Endothelial cell of umbilical vein (primary cell): Measurements from ENCODE around the gene STK17A. TPM values are rescaled to one million over a fixed set of nuclear protein-coding genes. Genes with fewer than 3 reads are reported as not detected.
A peak's percentile ranks its signal among the peaks of the same experiment; 100 is the strongest.

Source experiments
- BruUV-seq: library from RNA; stranded (reverse); fragments of 400-500 nt; replicated peaks from 2 replicates; lab custom pipeline; 2021; lab: Mats Ljungman, UMichigan
- CTCF ChIA-PET: fragments of 300-600, 350-600 bp; sonication (Branson Sonifier 250); formaldehyde crosslinking; loops from one replicate; lab custom pipeline; 2021; ENCODE audit warnings: antibody characterized with exemption, inconsistent platforms; lab: Charles Lee
- POLR2A ChIA-PET: fragments of 300-600, 350-600 bp; sonication (Branson Sonifier 250); formaldehyde crosslinking; loops from one replicate; lab custom pipeline; 2021; ENCODE audit warnings: antibody characterized with exemption, inconsistent platforms; lab: Charles Lee
- DNase-seq: peaks from one replicate; pipeline ENCODE4 v3.0.0-alpha.2; 2011; ENCODE audit warnings: low read depth, low spot score
- FAIRE-seq: peaks from 2 replicates; lab custom pipeline; 2011; peaks lifted over from hg19 to GRCh38; lab: Jason Lieb, UNC
- H2AFZ ChIP-seq: 2 replicates; pipeline ENCODE4 v1.6.0; 2012; ENCODE audit warnings: low read depth, low read length, control low read depth, inconsistent platforms
- H3K27ac ChIP-seq: 2 replicates; pipeline ENCODE4 v1.5.1; 2011; ENCODE audit warnings: low read depth, mild to moderate bottlenecking, control low read depth, low read length, moderate library complexity; ENCODE audit not compliant: insufficient read depth
- H3K27me3 ChIP-seq, 2 experiments: 2 replicates each; pipeline versions ENCODE4 v1.6.0 to v1.6.1; 2011; ENCODE audit warnings: low read length in 2 of 2, mixed read lengths in 1 of 2; ENCODE audit not compliant: control insufficient read depth in 2 of 2, insufficient read depth in 2 of 2
- H3K36me3 ChIP-seq, 2 experiments: 2 replicates in 1 of 2; 3 replicates in 1 of 2; pipeline ENCODE4 v1.5.1; 2011; ENCODE audit warnings: low read length in 2 of 2, mild to moderate bottlenecking in 1 of 2, moderate library complexity in 1 of 2; ENCODE audit not compliant: control insufficient read depth in 2 of 2, insufficient read depth in 2 of 2; ENCODE audit errors: extremely low read depth in 1 of 2
- H3K4me1 ChIP-seq: 3 replicates; pipeline ENCODE4 v1.5.1; 2011; ENCODE audit warnings: mild to moderate bottlenecking, low read length; ENCODE audit not compliant: control insufficient read depth, insufficient read depth; ENCODE audit errors: extremely low read depth
- H3K4me2 ChIP-seq: 2 replicates; pipeline ENCODE4 v1.6.1; 2011; ENCODE audit warnings: low read length, control low read depth, mixed read lengths; ENCODE audit not compliant: insufficient read depth
- H3K4me3 ChIP-seq, 3 experiments: fragments of 200-600 bp in 1 of 3; sonication (generic), shearing (Covaris generic) in 1 of 3; replicated peaks in 1 of 3; 2 replicates each; pipeline ENCODE4 v1.5.1; 2011 to 2016; ENCODE audit warnings: control low read depth in 3 of 3, low read length in 3 of 3, mild to moderate bottlenecking in 2 of 3, inconsistent platforms in 1 of 3, low read depth in 1 of 3, moderate library complexity in 1 of 3; ENCODE audit not compliant: insufficient read depth in 1 of 3
- H3K79me2 ChIP-seq: 2 replicates; pipeline ENCODE4 v1.6.0; 2012; ENCODE audit warnings: low read length, inconsistent platforms; ENCODE audit not compliant: control insufficient read depth, insufficient read depth
- H3K9ac ChIP-seq: replicated peaks from 2 replicates; pipeline ENCODE3; 2011; ENCODE audit warnings: low read length, control low read depth; ENCODE audit not compliant: insufficient read depth; ENCODE audit errors: extremely low read depth
- H3K9me1 ChIP-seq: replicated peaks from 3 replicates; pipeline ENCODE4 v1.6.0; 2011; ENCODE audit warnings: mild to moderate bottlenecking, low read length; ENCODE audit not compliant: control insufficient read depth, insufficient read depth; ENCODE audit errors: extremely low read depth
- H3K9me3 ChIP-seq: replicated peaks from 2 replicates; pipeline ENCODE4 v1.5.1; 2012; ENCODE audit warnings: low read length, inconsistent platforms; ENCODE audit not compliant: control insufficient read depth, insufficient read depth
- H4K20me1 ChIP-seq: replicated peaks from 2 replicates; pipeline ENCODE3; 2011; ENCODE audit warnings: mild to moderate bottlenecking, low read length; ENCODE audit not compliant: control insufficient read depth, insufficient read depth; ENCODE audit errors: extremely low read depth
- GATA2 ChIP-seq: IDR thresholded peaks from 2 replicates; pipeline ENCODE4 v1.7.0; 2011; ENCODE audit warnings: low read depth, mild to moderate bottlenecking, moderate library complexity, mixed read lengths, low read length; ENCODE audit not compliant: insufficient read length, insufficient read depth
- JUN ChIP-seq: IDR thresholded peaks from 2 replicates; pipeline ENCODE4 v1.6.1; 2011; ENCODE audit warnings: borderline replicate concordance, low read depth; ENCODE audit not compliant: insufficient read length, insufficient read depth
- POLR2A ChIP-seq: IDR thresholded peaks from 2 replicates; pipeline ENCODE4 v1.6.1; 2012; ENCODE audit warnings: low read depth, mild to moderate bottlenecking, control low read depth, low read length
- POLR2AphosphoS5 ChIP-seq: IDR thresholded peaks from 2 replicates; pipeline ENCODE4 v1.6.1; 2012; ENCODE audit warnings: low read depth, mild to moderate bottlenecking, control low read depth, low read length, moderate library complexity; ENCODE audit not compliant: insufficient read depth
- dilution Hi-C: fragments of 300-500 bp; cut with MboI; formaldehyde crosslinking; loops from one replicate; pipeline ENCODE4 v1.15.0; 2019; ENCODE audit warnings: low sequenced_read_pairs; ENCODE audit not compliant: extremely low pct_ligation_motif_present
- intact Hi-C: fragments of 100-400 bp; cut with micrococcal nuclease; formaldehyde crosslinking; loops from one replicate; pipeline ENCODE4 v1.10.0; 2022
- polyA plus RNA-seq, 4 experiments: library from polyadenylated mRNA; depleted of rRNA in 3 of 4; stranded (reverse) in 3 of 4; unstranded in 1 of 4; fragments of >200 nt; gene quantifications; 2 replicates each; pipeline versions ENCODE4 v1.2.1 to v1.2.3, GENCODE V29; 2011 to 2012; ENCODE audit warnings: missing spikeins in 1 of 4
- total RNA-seq: library from RNA; stranded (reverse); gene quantifications from 2 replicates; pipeline ENCODE4 v1.2.3, GENCODE V29; 2021
- TF ChIP-seq, protein P1 (sequence below): IDR thresholded peaks from 2 replicates; pipeline ENCODE4 v1.6.1; 2011; ENCODE audit not compliant: insufficient read depth, insufficient read length

Gene STK17A
- total and polyA plus RNA-seq, 2 donors (not counting 3 experiments of a cell fraction or from before 2014, with no cell fraction given): 11.7 to 58.8 TPM

DNA sequence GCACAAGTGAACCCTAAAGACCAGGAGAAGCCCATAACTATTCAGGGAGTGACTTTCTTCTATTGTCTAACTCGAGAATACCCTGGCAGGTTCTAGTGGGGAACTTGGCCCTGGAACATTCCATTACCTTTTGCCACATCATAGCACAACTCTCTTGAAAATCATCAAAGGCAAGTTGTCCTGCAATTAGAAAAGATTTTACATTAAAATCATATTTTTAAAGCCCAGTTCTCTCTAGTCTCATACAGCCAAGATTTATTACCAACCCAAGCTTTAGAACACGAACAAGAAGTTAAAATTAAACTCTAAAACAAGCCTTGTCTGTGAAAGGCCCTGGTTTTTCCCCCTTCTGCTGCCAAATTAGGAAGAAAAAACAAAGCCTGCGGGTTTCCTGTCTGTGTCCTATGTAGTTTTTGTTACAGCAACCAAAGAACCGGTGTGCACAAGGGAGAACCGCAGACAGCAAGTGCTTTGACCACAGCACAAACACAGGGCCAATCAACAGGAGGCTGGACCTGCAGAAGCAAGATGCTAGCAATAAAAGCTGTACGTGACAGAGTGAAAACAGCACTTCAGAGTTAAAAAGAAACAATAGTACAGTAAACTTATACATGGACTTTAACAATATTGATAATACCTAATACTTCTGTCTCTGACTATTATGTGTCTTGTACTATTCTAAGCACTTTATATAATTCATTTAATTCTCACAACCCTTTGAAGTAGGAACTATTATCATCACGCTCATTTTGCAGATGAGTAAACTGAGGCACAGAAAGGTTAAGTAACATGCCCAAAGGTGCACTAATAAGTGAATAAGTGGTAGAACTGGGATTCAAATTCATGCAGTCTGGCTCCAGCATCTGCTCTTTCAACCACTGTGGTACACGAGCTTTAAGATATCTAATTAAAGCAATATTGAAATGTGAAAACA is 65.8 kb downstream of the STK17A start:
- dilution Hi-C loops: no loop called here
- BruUV-seq: TSS peak; percentile 8
- peaks cover 74% of the 10 kb centered on the region for H3K4me1 ChIP-seq
- H3K4me2 ChIP-seq: peak overlapping the region; percentile 90
- H4K20me1 ChIP-seq: no peaks in the 10 kb centered on the region
- H3K9me1 ChIP-seq: no peaks in the 10 kb centered on the region
- FAIRE-seq (peak; percentile 21), DNase-seq (peak; percentile 70)
- no peaks in the 10 kb centered on the region for H3K27me3 ChIP-seq
- H2AFZ ChIP-seq: no peak overlapping the region
- no peaks in the 10 kb centered on the region for H3K36me3 ChIP-seq
- ChIA-PET POLR2A (interaction anchor here (0.9 to 4.9 kb wide), 5 partner anchors 9 to 66 kb away, joined by 5 to 50 read pairs (median 9); partner anchors contain the start of gene STK17A), CTCF (interaction anchor here (0.7 to 9.3 kb wide), 10 partner anchors 9 to 67 kb away, joined by 3 to 130 read pairs (median 5); partner anchors contain the start of gene STK17A)
- peaks cover 18% of the 10 kb centered on the region for H3K79me2 ChIP-seq
- no peaks in the 10 kb centered on the region for H3K9me3 ChIP-seq
- intact Hi-C loops: loop anchor here (1.0 kb wide), 1 partner anchor 8 kb away; no protein-coding TSS in a partner anchor
- H3K4me3 ChIP-seq: peak overlapping the region in 1 of 3 experiments; percentile 7
- H3K9ac ChIP-seq: peak overlapping the region; percentile 88
- peak; percentile 33 for TF ChIP-seq POLR2AphosphoS5
- no peak for TF ChIP-seq JUN
- TF ChIP-seq POLR2A: peak; percentile 13
- TF ChIP-seq GATA2: peak; percentile 15
- TF ChIP-seq, protein P1, sequence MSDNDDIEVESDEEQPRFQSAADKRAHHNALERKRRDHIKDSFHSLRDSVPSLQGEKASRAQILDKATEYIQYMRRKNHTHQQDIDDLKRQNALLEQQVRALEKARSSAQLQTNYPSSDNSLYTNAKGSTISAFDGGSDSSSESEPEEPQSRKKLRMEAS: no peak
- H3K27ac ChIP-seq: peak overlapping the region; percentile 97
